MCF 10A (cell line): ENCODE results near the gene SORL1. TPM values are rescaled to one million over a fixed set of nuclear protein-coding genes. Genes with fewer than 3 reads are reported as not detected.

Source experiments
- BruUV-seq: library from RNA; stranded (reverse); fragments of 400-500 nt; replicated peaks from 2 replicates; lab custom pipeline; 2021; lab: Mats Ljungman, UMichigan
- CTCF ChIA-PET: fragments of 300-600 bp; sonication (Branson Sonifier 250); formaldehyde crosslinking; extraction: SDS; loops from one replicate; lab custom pipeline; 2021; ENCODE audit warnings: antibody characterized with exemption, inconsistent platforms; lab: Yijun Ruan, JAX
- POLR2A ChIA-PET: fragments of 300-600, 350-650 bp; sonication (Branson Sonifier 250); formaldehyde crosslinking; extraction: SDS; loops from one replicate; lab custom pipeline; 2020; ENCODE audit warnings: antibody characterized with exemption, inconsistent platforms; lab: Yijun Ruan, JAX
- DNase-seq: peaks from one replicate; pipeline ENCODE4 v3.0.0-alpha.2; 2018; ENCODE audit not compliant: unreplicated experiment
- H3K27ac Mint-ChIP-seq: one replicate; pipeline ENCODE4 v1.8.0; 2022; ENCODE audit warnings: mild to moderate bottlenecking, low read depth, mixed read lengths; ENCODE audit not compliant: unreplicated experiment
- H3K27me3 Mint-ChIP-seq: one replicate; pipeline ENCODE4 v1.8.0; 2022; ENCODE audit warnings: mixed read lengths; ENCODE audit not compliant: insufficient read depth, unreplicated experiment
- H3K36me3 Mint-ChIP-seq: one replicate; pipeline ENCODE4 v1.8.0; 2022; ENCODE audit warnings: mild to moderate bottlenecking, moderate library complexity, mixed read lengths; ENCODE audit not compliant: insufficient read depth, unreplicated experiment
- H3K4me1 Mint-ChIP-seq: one replicate; pipeline ENCODE4 v1.8.0; 2022; ENCODE audit warnings: mixed read lengths; ENCODE audit not compliant: insufficient read depth, unreplicated experiment
- H3K4me3 Mint-ChIP-seq: one replicate; pipeline ENCODE4 v1.8.0; 2022; ENCODE audit warnings: mild to moderate bottlenecking, moderate library complexity, mixed read lengths; ENCODE audit not compliant: unreplicated experiment
- H3K9me3 Mint-ChIP-seq: one replicate; pipeline ENCODE4 v1.8.0; 2022; ENCODE audit warnings: mixed read lengths; ENCODE audit not compliant: unreplicated experiment
- CTCF ChIP-seq: fragments of 200-600 bp; IDR thresholded peaks from one replicate; pipeline ENCODE4 v1.8.0; 2022; ENCODE audit warnings: antibody characterized with exemption, mild to moderate bottlenecking; ENCODE audit not compliant: unreplicated experiment
- intact Hi-C: fragments of 100-400 bp; cut with micrococcal nuclease; formaldehyde crosslinking; loops from 2 replicates; pipeline ENCODE4 v1.14.1; 2022
- total RNA-seq: library from RNA; stranded (reverse); gene quantifications from 2 replicates; pipeline ENCODE4 v1.2.3, GENCODE V29; 2022

Gene SORL1
- total RNA-seq, 1 experiment from 2014 or later: 5.9 TPM

- Mint-ChIP-seq H3K9me3 (no peaks in the 10 kb centered on the region), H3K4me3 (no peak overlapping the region), H3K27me3 (no peaks in the 10 kb centered on the region), H3K4me1 (peaks cover 32% of the 10 kb centered on the region), H3K27ac (no peak overlapping the region), H3K36me3 (no peaks in the 10 kb centered on the region)
- TF ChIP-seq CTCF: no peak
- ChIA-PET CTCF (interaction anchor here (0.6 to 5.9 kb wide), 8 partner anchors 10 to 863 kb away, joined by 3 to 106 read pairs (median 4); no protein-coding TSS in a partner anchor), POLR2A (interaction anchor here (0.6 to 2.5 kb wide), 3 partner anchors 363 to 545 kb away, joined by 3 to 14 read pairs (median 3); no protein-coding TSS in a partner anchor)
- DNase-seq: no peak
- BruUV-seq: no TSS peak
- intact Hi-C loops: loop anchor here (5.0 kb wide), 1 partner anchor 365 kb away; no protein-coding TSS in a partner anchor
These were observed 205.0 kb downstream of the SORL1 start for GRCh38 chr11:121657146-121657545.

- BruUV-seq: no TSS peak
- TF ChIP-seq CTCF: no peak
- Mint-ChIP-seq H3K27ac (no peak overlapping the region), H3K4me3 (no peak overlapping the region), H3K27me3 (no peaks in the 10 kb centered on the region), H3K9me3 (no peaks in the 10 kb centered on the region), H3K36me3 (no peaks in the 10 kb centered on the region), H3K4me1 (peaks cover 28% of the 10 kb centered on the region)
- ChIA-PET CTCF (no interaction called here), POLR2A (no interaction called here)
- intact Hi-C loops: loop anchor here (5.0 kb wide), 1 partner anchor 362 kb away; no protein-coding TSS in a partner anchor
- DNase-seq: no peak
These were observed 207.7 kb downstream of the SORL1 start for GRCh38 chr11:121659811-121660210.

- ChIA-PET CTCF (interaction anchor here (0.6 to 2.7 kb wide), 6 partner anchors 15 to 844 kb away, joined by 3 to 14 read pairs (median 3); no protein-coding TSS in a partner anchor), POLR2A (interaction anchor here (0.7 to 2.3 kb wide), 7 partner anchors 26 to 843 kb away, joined by 3 to 12 read pairs (median 4); no protein-coding TSS in a partner anchor)
- TF ChIP-seq CTCF: no peak
- H3K27ac Mint-ChIP-seq: peak overlapping the region; percentile 86
- no peaks in the 10 kb centered on the region for H3K36me3 Mint-ChIP-seq
- BruUV-seq: no TSS peak
- H3K4me1 Mint-ChIP-seq: peaks cover 12% of the 10 kb centered on the region
- DNase-seq: peak; percentile 63
- H3K27me3 Mint-ChIP-seq: no peaks in the 10 kb centered on the region
- H3K4me3 Mint-ChIP-seq: no peak overlapping the region
- no peaks in the 10 kb centered on the region for H3K9me3 Mint-ChIP-seq
- intact Hi-C loops: no loop called here
These were observed 209.9 kb downstream of the SORL1 start for GRCh38 chr11:121661880-121662486.

- no peak overlapping the region for H3K4me3 Mint-ChIP-seq
- no peak for DNase-seq
- peaks cover 12% of the 10 kb centered on the region for H3K4me1 Mint-ChIP-seq
- no peaks in the 10 kb centered on the region for H3K36me3 Mint-ChIP-seq
- H3K27ac Mint-ChIP-seq: no peak overlapping the region
- intact Hi-C loops: no loop called here
- POLR2A ChIA-PET: interaction anchor here (0.6 kb wide), 1 partner anchor 437 kb away, joined by 3 read pairs; no protein-coding TSS in a partner anchor
- no TSS peak for BruUV-seq
- CTCF ChIA-PET: interaction anchor here (1.1 kb wide), 2 partner anchors 9 to 551 kb away, joined by 3 read pairs; no protein-coding TSS in a partner anchor
- no peak for TF ChIP-seq CTCF
- H3K27me3 Mint-ChIP-seq: no peaks in the 10 kb centered on the region
- H3K9me3 Mint-ChIP-seq: no peaks in the 10 kb centered on the region
These were observed 212.0 kb downstream of the SORL1 start for GRCh38 chr11:121664144-121664543.
